Hematopoietic multipotent progenitor cell treated with erythropoietin and hydrocortisone succinate and interleukin-3 and kit ligand, for 15 days (in vitro differentiated cells): ENCODE measurements around the gene CDH26.
"Not testable (repeated sequence)": the region's sequence is repeated elsewhere in the genome, so short reads cannot be mapped to it uniquely, and the experiment has no call there.

Experiments used
- DNase-seq: peaks from one replicate; pipeline ENCODE4 v3.0.0-alpha.2; 2015; ENCODE audit warnings: low spot score

The CDH26 gene

DNA sequence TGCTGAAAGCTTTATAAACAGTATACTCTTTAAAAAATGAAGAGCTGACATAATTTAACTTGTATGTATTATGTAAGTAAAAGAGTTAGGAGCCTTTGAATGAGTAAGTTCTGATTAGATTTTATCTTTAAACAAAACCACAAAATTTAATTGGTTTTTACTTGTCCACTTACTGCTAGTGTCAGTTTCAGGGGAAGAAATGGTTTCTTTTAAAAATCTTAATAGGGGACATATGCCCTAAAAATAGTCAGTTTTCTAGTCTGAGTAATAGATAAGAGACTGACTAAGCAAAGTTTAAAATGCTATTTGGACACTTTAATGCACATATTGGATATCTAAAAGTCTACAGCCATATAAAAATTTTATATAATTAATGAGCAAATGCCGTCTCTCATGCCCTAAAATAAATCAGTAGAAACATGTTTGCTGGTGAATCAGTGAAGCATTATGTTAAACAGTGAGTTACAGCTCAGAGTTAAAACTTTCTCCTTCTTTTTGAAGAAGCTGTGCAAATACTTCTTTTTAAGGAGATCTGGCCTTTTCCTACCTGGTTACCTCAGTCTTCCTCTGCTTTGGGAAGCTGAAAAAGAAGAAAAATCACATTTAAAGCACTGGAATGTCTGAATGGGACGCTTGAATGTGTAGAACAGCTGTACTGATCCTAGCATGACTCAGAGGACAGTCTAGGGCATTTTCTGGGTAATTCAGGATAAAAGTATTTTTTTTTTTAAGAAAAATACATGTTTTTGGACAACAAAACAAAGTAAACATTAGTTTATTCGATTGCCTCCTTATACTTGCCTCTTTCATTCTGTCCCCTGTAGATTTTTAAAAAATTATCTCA lies 55.3 kb downstream of the CDH26 start:
- no peak for DNase-seq

DNA sequence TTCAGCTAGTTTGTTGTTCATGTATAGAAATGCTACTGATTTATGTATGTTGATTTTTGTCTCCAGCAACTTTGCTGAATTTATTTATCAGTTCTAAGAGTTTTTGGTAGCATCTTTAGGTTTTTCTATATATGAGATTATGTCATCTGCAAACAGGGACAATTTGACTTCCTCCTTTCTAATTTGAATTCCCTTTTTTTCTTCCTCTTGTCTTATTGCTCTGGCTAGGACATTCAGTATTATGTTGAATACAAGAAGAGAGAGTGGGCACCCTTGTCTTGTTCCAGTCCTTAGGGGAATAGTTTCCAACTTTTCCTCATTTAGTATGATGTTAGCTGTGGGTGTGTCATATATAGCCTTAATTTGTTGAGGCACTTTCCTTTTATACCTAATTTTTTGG lies 58.2 kb downstream of the CDH26 start:
- no peak for DNase-seq

DNA sequence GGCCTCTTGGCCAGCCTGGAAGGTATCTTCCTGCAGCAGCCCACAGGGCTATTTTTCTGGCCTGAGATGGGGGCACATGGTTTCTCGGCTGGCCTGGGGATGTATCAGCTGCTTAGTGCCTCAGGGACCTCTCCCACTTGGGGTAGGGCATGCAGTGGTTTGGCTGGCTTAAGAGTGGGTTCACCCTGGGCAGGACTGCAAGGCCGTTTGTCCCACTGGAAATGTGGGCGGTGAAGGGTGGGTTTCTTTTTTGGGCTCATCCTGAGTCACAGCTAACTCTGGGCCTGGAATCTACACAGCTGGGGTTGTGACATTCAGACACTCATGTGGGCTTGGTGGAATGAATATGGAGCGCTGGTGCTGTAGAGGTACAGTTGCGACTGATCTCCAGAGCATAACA lies 62.0 kb downstream of the CDH26 start:
- DNase-seq, result no peak

DNA sequence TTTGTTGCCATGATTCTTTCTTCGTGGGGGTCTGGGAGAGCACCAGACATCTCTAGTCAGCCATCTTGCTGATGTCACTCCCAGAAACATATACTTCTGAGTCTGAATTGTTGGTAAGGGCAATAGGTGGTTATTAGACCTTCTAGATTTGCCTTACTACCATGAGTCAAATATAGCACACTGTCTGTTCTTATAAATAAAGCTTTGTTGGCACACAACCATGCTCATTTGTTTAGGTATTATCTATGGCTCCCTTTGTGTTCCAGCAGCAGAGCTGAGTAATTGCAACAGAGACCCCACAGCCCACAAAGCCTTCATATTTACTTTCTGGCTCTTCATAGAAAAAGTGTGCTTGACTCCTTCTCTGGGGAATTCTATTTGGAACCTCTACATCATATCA lies 62.9 kb downstream of the CDH26 start:
- no peak for DNase-seq

DNA sequence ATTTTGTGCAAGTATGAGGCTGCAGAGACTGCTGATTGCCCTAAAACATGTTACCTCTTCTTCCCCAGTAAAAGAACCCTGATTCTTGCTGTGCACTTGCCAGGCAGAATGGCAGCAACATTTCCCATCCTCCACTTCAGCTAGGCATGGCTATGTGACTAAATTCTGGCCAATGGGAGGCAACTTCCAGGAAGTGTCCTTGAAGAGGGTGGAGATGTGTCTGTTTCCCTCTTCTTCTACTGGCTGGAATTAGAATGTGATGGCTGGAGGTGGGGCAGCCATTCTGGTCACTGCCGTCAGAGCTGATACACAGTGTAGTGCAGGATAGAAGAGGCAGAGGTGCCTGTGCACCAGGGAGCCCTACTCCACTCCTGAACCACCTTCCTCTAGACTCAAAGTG lies 64.6 kb downstream of the CDH26 start:
- no peak for DNase-seq

DNA sequence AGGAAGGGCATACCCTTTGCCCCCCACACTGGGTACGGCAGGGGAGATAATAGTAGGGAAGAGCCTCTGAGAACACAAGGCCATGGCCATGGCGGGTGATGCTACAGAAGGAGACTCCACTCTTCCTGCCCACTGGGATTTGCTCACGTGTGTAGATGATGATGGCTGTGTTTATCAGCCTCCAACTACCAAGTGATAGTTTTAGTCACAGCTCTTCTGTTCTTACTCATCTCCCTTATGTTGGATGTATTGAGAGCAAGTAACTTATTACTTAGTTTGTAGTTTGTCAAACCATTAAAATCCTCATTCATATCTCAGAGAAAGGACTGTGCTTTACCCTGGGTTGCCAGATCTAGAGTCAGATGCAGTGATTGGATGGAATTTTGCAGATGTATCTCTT lies 66.0 kb downstream of the CDH26 start:
- DNase-seq, result no peak

DNA sequence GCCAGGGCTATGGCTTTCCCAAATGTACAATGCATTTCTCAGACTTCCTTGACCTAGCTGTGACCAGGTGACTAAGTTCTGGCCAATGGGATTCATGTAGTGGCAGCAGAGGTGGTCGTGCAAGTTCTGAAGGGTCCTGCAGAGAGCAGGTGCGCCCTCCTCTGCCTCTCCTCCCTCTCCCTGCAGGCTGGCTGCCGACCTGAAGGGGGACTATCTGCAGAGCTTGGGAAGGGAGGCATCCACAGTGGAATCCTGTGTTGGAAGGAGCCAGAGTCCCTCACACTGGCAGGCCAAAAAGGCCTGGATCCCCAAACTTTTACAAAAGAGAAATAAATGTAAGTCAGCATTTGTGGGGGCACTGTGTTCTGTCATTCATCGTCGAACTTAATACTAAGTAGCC lies 66.6 kb downstream of the CDH26 start:
- DNase-seq, result no peak

DNA sequence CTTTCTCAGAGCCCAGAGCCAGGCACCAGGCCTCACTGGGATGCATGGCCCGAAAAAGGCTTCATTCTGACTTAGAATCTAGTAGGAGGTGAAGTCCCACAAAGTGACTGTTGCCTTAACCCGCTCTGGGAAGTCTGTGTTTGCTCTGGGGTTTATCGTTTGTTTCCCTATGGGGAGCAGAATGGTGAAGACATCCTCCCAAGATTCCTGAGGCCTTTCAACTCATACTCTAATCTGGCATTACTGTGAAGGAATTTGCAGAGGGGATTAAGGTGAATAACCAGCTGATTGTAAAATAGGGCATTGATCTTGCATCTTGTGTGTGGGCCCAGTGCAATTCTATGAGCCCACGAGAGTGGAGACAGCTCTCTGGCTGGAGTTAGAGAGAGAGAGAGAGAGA lies 67.8 kb downstream of the CDH26 start:
- no peak for DNase-seq

DNA sequence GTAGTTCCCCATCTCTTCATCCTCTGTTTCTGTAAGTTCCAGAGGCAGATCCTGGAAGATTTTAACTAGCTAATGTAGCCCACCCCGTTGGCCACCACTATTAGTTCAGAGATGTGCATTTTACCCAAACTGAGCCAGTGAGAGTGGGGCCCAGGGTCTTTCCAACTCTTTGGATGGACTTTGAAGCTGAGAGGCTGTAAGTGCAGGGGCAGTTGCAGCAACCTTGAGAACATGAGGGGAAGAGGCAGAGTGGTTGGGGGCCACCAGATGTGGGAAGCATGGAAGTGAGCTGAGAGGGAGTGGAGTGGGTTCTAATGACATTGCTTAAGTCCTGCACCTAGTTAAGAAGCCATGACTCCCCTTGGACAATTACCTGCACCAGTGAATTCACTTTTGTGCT lies 72.2 kb downstream of the CDH26 start:
- DNase-seq, result no peak

DNA sequence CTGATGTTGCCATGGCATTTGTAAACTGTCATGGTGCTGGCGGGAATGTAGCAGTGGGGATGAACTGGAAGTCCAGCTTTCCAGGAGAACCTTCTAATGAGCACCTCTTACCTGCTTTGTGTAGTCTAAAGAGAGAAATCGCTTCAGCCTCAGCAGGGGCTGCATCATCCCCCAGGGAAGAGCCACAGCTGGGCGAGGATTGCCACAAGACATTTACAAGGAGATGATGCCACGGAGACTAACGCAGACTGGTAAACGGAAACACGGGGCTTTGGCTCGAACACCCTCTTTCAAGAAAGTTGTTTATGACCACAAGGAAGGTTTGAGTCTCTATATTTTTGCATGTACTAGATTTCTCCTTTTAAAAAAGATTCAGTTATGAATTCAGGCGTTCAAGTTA lies 72.9 kb downstream of the CDH26 start:
- no peak for DNase-seq

DNA sequence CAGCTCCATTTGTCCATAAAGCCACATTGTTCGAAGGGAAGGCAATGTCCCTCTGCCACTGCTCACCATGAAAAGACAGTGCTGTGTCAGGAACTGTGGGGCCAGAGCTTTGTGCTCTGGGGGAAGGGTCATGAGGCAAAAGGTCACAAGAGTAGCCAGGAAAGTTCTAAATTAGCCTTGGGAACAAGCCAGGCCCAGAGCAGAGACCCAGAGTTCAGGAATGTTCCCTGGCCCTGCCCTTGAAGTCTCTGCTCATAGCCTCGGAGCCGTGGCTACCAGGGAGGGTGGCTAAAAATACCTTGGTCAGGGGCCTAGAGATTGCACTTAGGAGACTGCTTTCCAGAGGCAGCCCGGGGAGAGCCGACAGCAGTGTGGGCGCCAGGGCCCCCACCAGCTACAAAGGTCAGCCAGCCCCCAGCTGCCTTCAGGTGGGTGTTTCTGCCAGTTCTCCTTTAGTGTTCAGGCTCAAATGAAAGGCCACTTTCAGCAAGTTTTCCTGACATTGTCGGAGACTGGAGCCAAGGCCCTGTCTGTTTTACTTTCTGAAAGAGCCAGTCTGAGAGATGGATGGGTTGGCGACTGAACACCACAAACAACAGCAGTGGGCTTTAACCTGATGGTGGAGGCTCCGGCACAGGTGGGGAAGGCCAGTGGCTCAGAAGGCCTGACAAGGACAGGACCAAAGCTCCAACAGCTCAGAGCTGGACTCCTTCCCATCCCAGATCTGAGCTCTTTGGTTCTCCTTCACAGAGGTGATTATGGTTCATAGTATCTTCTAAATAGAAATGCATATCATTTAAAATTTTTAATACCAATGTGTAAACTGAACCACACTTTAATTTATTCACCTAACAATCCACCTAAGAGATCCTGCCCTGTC lies 76.2 kb downstream of the CDH26 start:
- DNase-seq, result no peak

DNA sequence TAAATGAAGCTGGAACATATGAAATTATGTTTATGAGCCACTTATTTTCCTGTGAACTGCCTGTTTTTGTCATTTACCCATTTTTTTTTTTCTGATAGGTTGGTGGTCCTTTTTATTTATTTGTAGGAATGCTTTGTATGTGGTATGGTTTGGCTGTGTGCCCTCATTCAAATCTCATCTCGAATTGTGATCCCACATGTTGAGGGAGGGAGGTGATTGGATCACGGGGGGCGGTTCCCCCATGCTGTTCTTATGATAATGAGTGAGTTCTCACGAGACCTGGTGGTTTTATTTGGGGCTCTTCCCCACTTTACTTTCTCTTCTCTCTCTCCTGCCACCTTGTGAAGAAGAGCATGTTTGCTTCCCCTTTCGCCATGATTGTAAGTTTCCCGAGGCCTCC lies 77.3 kb downstream of the CDH26 start:
- no peak for DNase-seq

DNA sequence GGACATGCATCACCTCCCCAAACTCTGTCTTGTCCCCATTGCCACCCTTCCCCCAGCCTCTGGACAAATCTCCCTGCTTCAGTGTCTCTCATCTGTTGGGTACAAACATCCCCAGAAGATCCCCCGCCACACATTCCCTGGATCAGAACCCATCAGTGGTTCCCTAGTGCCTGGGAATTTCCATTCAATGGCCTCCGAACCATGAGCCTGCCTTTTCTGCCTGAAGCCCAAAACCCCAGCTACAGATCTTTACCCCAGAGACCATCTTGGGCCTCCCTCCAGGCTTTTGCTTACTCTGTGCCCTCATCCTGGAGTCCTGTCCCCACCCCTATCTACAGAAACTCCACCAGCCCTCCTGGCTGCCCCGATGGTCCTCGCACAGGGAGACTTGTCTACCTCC lies 78.1 kb downstream of the CDH26 start:
- no peak for DNase-seq

DNA sequence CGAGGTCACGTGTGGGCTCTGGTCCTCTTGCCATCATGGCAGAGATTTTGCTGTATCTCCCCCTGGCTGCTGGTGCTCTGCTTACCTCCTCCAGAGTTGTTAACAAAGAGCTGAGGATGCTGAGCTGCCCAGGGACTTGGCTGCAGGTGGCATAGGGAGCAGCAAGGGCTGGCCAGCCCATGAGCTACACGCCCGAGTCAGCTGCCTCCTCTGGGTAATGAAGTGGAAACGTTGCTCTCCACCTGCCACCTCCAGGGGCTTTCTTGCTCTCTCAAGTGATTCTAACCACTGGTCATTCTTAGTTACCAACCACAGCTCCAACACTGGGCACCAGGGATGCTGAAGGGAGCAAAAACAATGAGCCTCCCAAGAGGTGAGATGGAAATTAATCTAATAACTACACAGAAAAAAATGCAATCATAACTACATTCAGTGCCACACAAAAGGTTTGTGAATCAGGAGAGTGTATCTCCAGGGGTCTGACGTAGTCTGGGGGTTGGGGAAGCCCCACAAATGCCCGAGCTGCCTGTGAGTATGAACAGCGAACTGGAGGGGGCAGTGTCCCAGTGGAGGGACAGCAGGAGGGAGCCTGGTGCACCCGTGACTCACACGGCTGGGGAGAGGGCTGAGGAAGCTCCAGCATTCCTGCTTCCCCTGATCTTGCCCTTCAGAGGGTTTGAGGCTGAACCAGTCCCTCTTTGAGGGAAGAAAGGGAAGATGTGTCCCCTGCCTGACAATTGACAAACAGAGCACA lies 78.7 kb downstream of the CDH26 start:
- DNase-seq, result no peak

DNA sequence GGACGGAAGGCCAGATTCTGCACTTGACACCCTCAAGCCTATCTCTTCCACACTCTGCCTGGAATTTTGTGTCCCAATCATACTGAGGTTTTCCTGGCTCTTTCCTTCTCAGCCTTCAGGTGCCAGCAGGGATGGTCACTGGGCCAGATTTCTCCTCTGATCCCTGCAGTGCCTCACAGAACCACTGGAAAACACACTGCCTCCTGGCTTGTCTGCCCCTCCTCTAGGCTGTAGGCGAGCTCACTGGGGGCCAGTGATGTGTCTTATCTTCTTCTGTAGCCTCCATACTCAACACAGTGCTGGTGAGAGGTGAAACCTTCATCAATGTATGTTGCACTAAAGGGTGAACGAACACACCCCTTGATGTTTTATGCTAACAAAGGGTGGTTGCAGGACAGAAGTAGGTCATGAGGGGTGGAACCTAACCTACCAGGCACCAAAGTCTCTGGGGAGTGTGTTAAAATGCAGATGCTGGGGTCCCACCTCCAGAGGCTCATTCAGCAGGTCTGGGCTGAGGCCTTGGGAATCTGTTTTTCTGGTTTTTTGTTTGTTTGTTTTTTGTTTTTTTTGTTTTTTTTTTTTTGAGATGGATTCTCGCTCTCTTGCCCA lies 80.3 kb downstream of the CDH26 start:
- no peak for DNase-seq

DNA sequence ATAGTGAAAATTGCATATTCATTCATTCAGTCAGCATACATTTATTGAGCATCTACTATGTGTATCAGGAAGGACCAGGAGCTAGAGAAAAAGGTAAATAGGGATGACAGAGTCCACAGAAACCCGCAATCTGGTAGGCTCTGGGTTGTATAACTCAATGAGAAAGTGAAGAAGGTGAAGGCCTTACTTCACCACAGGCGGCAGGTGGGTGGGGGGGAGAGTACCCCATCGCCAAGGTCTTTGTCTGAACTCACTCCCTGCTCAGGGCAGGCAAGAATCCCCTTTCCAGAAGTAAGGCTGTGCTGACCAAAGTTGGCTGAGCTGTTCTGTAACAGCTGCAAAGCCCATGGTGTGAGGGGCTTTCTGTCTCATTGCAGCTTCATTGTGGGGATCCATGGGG lies 81.3 kb downstream of the CDH26 start:
- no peak for DNase-seq

DNA sequence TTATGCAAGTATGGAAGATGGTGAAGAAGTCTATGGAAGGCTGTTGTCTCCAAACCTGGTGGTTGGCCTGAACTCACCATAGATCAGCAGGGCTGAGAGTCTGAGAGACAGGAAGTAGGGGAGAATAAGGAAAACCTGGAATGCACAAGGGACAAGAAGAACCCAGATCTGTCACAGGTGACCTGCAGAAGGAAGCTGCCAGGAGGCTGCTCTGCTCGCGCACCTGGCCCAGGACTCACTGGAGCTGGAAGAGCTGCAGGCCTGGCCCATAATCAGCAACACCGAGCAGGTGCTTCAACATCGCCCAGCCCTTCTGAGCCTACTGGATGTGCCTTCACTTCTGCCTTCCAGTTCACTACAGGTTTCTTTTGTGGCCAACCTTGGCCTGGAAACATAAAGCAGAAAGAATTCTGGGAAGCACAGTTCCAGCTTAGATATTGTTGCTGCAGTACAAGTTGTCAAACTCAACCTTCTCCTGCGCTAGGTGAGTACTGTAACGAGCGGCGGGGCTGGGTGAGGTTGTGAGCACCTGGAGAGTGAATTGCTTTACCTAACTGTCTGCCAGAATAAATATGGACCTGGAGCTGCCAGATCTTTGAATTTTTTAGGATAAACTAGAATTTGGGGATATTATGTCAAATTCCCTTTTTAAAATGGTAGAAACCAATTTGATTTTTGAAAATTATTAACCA lies 82.4 kb downstream of the CDH26 start:
- no peak for DNase-seq

DNA sequence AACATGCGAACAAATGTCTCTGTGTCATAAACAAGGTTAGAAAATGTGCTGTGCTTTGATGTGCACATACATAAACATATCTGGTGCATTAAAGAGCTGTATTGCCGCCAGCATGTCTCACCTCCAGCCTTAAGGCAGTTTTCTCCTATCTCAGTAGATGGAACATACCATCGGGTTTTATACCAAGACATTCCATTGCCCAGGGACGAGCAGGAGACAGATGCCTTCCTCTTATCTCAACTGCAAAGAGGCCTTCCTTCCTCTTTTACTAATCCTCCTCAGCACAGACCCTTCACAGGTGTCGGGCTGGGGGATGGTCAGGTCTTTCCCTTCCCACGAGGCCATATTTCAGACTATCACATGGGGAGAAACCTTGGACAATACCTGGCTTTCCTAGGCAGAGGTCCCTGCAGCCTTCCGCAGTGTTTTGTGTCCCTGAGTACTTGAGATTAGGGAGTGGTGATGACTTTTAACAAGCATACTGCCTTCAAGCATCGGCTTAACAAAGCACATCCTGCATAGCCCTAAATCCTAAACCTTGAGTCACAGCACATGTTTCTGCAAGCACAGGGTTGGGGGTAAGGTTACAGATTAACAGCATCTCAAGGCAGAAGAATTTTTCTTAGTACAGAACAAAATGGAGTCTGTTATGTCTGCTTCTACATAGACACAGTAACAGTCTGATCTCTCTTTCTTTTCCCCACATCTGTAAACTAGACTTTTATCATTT lies 83.4 kb downstream of the CDH26 start:
- not testable (repeated sequence) for DNase-seq

DNA sequence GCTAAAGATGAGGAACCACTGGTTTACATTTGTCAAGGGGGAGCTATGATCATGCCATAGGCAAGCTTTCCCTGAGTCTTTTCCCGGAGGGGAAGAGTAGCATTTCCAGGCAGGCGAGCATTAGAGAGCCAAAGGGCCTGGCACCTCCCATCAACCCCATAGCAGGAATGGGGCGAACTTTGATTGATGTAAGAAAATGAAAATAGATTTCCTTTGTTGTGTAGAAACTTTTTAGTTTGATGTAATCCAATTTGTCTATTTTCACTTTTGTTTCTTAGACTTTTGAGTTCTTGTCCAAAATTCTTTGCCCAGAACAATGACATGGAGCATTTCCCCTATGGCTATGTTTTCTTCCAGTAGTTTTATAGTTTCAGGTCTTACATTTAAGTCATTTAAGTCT lies 85.2 kb downstream of the CDH26 start:
- DNase-seq, result no peak

DNA sequence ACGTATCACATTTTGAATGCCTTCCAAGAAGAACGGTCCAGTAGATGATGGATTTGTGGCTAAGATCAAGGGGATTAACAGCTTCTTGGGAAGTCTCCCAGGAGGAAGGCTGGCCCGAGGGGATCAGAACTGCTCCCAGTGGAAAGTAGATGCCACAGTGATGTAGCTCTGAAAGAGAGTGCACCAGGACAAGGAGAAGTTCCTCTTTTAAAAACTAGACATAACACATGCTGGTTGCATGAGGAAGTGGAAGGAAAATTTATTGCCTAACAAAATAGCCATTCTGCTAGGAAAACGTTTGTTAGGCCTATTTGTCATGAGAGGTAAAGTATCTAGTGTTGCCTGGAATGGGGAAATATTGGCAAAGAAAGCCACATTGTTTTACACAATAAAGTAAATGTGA lies 87.8 kb downstream of the CDH26 start:
- DNase-seq, result no peak

DNA sequence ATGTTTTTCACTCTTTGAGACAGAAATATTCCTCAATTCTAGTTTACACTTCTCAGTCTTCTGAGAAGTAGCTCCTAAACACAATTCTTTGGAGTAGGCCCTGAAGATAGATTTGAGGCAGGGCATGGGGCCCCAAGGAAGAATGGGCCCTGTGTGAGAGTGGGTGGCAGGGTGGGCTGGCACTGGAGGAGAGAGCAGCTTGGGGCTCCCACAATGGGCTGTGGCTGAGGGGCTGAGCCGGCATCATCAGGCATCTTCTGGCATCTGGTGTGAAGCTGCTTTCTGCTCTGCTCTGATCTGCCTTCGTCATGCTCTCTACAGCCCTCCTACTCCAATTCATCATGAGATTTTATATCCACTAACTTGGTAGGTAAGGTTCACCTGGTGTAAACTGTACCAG lies 88.2 kb downstream of the CDH26 start:
- no peak for DNase-seq
